22Rv1 (cell line): Measurements from ENCODE around the gene ZNF492.

Experiments used
- H3K27ac ChIP-seq: fragments of 450-650 bp; 2 replicates; pipeline ENCODE4 v1.5.1; 2017
- CTCF ChIP-seq: fragments of 450-650 bp; IDR thresholded peaks from 2 replicates; pipeline ENCODE4 v1.5.1; 2017; ENCODE audit warnings: mild to moderate bottlenecking
- ZFX ChIP-seq: fragments of 450-650 bp; IDR thresholded peaks from 2 replicates; pipeline ENCODE4 v1.6.1; 2017; ENCODE audit warnings: antibody characterized with exemption, borderline replicate concordance

The ZNF492 gene

GRCh38 chr19:22633706-22634449 is at the start of gene ZNF492:
Gene ZNF492, plus strand, starts transcription at chr19:22634324. Its CDS starts 19,076 bp downstream, at chr19:22653400.
- H3K27ac ChIP-seq = peak within 1 kb of the TSS; percentile 58

- TF ChIP-seq CTCF (no peak), ZFX (no peak)
- no peak overlapping the region for H3K27ac ChIP-seq
These were observed 38.7 kb upstream of the ZNF492 start for GRCh38 chr19:22595422-22595821.

- H3K27ac ChIP-seq = no peak overlapping the region
- no peak for TF ChIP-seq ZFX
- TF ChIP-seq CTCF = no peak
These were observed 38.2 kb upstream of the ZNF492 start for GRCh38 chr19:22595918-22596341.

GRCh38 chr19:22600690-22601648 is 33.2 kb upstream of the ZNF492 start:
- H3K27ac ChIP-seq = no peak overlapping the region
- TF ChIP-seq CTCF (no peak), ZFX (no peak)

GRCh38 chr19:22601906-22602630 is 32.1 kb upstream of the ZNF492 start:
- TF ChIP-seq ZFX = no peak
- TF ChIP-seq CTCF = no peak

GRCh38 chr19:22602631-22603272 is 31.4 kb upstream of the ZNF492 start:
- TF ChIP-seq CTCF (no peak), ZFX (no peak)
- H3K27ac ChIP-seq = no peak overlapping the region

More at GRCh38 chr19:22601906-22602630, 32.1 kb upstream of the ZNF492 start:
- no peak overlapping the region for H3K27ac ChIP-seq
